ENCODE measurements around the gene DENND2C.

GRCh38 chr1:114641377-114641776 lies 28.5 kb downstream of the DENND2C start:
- TF ChIP-seq, protein P1, sequence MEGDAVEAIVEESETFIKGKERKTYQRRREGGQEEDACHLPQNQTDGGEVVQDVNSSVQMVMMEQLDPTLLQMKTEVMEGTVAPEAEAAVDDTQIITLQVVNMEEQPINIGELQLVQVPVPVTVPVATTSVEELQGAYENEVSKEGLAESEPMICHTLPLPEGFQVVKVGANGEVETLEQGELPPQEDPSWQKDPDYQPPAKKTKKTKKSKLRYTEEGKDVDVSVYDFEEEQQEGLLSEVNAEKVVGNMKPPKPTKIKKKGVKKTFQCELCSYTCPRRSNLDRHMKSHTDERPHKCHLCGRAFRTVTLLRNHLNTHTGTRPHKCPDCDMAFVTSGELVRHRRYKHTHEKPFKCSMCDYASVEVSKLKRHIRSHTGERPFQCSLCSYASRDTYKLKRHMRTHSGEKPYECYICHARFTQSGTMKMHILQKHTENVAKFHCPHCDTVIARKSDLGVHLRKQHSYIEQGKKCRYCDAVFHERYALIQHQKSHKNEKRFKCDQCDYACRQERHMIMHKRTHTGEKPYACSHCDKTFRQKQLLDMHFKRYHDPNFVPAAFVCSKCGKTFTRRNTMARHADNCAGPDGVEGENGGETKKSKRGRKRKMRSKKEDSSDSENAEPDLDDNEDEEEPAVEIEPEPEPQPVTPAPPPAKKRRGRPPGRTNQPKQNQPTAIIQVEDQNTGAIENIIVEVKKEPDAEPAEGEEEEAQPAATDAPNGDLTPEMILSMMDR (IDR thresholded peaks at IDR 0.05): no peak
- TF ChIP-seq MYC (IDR thresholded peaks at IDR 0.05; ENCODE audit: borderline replicate concordance, low read length): no peak
- no peak for TF ChIP-seq POLR2A (IDR thresholded peaks at IDR 0.05; ENCODE audit: low read length)
- no peak for TF ChIP-seq ATOH8 (CRISPR knock-in tag; IDR thresholded peaks at IDR 0.05; ENCODE audit: low read depth)
- no peak for TF ChIP-seq CHD2 (IDR thresholded peaks at IDR 0.05; ENCODE audit: low read length, partially characterized antibody)
- TF ChIP-seq RNF2 (IDR thresholded peaks at IDR 0.05; ENCODE audit: borderline replicate concordance, low read depth): no peak
- TF ChIP-seq ZSCAN20 (CRISPR knock-in tag; IDR thresholded peaks at IDR 0.05): no peak
